Suppressor macrophage treated with lipopolysaccharide for 1 hour (primary cell): Measurements from ENCODE around the gene TLL1.

Source experiments
- DNase-seq, 3 donors: peaks; one replicate each; pipeline ENCODE4 v3.0.0-alpha.2; 2020 to 2022

Gene TLL1

DNA sequence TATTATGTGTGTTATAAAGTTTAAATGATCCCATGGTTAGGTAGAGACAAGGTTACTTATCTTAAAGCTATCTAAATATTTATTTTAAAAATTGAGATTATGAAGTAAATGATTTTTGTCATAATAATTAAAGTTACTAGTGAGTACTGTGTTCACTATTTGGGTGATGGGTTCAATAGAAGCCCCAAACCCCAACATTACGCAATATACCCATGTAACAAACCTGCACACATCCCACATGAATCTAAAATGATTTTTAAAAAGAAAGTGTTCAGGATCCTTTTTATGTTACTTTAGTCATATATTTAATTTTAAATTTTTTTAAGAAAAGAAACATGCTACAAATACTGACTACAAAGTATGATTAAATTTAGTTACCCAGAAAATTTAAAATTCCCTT lies 193.9 kb downstream of the TLL1 start:
- DNase-seq = no peak

DNA sequence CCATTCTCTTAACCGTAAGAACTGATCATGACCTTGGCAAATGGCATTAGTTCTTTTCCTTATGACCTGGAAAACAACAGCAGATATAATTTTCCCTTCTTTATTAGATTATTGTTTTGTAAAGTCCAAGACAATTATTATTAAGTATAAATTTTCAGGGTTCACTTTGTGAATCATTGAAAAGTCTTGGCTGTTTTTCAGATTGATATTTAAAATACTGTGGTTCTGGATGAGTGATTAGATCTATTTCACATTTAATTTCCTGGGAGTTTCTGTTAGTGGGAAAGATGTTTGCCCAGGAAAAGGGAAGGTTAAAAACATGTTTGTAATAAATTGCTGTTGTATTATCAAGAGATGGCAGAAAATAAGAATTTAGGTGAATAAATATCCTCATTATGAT lies 194.9 kb downstream of the TLL1 start:
- DNase-seq = no peak

DNA sequence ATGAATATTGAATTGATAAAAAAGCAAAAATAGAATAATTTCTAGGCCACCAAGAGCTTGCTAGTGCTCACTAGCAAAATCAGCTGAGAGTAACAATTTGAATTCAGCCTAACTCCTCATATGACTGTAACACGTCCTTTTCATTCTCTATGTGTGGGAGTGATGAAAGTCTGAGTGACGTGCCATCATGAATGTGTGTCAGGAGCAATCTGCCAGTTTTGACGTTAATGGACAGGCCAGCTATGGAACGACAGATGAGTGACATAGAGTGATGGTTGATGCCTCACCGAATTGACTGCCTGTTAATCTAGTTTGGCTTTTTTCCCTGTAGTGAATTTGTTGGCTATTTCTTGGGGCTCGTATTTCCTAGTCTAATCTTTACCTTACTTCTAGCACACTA lies 200.7 kb downstream of the TLL1 start:
- no peak for DNase-seq

DNA sequence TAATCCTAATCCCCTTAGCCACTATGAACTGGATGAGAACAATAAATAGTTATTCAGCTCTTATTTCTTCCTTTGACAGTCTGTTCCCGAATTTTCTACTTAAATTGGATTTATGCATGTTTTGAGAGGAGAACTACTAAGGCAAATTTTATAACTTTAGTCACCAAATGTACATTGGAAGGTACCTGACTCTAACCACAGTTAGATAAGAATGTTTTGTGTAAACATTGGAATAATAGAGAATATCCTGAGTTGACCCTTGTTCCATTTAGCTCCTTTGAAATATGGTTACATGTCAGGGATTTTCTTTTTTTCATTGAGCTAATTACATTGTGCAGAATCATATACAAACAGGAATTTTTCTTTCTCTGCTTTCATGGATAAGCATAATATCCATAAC lies 202.6 kb downstream of the TLL1 start:
- no peak for DNase-seq

DNA sequence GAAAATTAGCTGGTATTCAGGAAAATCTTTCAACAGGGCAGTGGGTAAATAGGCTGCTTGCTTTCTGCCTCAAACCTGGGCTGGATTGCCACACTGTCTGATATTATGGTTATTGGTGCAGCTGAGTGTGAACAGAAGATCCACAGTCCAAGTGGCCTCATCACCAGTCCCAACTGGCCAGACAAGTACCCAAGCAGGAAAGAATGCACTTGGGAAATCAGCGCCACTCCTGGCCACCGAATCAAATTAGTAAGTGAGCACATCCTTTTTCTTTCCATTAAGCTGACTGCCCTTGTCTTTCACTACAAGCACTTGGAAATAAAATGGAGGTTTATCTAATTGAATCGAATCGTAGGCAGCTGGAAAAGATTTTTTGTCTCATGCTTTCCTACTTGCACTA lies 204.7 kb downstream of the TLL1 start:
- DNase-seq = no peak

DNA sequence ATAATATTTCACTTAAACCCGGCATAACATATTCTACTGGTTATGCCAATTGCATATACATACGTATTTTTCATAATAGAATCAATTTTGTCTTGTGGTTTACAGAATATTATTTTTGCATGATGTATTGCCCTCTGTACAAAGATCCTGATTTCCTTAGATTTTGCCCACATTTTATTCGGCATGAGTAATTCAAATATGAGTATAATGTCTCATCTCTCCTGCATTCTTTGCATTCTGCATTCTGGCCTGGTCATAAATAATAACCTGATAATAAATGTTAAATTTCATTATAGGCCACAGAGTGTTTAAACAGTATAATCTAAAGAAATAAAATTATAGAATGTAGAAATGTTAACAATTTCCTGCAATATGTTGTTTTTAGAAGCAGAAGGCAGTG lies 205.3 kb downstream of the TLL1 start:
- DNase-seq = no peak

DNA sequence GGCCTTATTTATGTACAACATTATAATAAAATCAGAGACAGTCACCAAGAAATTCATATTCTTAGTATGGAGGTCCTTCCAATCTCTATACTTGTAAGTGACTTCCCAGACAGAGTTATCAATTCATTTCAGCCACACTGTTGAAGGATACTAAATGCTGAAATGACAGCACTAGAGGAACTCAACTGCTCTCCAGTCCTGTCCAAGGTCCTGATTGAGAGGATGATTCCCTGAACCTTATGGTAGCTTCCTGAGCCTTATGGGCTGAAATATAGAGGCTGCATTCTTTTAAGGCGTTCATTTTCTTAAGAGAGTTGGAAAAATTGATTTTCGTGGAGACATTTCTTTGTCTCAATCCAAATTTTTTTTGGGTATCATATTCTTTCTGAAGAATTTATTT lies 205.9 kb downstream of the TLL1 start:
- no peak for DNase-seq

DNA sequence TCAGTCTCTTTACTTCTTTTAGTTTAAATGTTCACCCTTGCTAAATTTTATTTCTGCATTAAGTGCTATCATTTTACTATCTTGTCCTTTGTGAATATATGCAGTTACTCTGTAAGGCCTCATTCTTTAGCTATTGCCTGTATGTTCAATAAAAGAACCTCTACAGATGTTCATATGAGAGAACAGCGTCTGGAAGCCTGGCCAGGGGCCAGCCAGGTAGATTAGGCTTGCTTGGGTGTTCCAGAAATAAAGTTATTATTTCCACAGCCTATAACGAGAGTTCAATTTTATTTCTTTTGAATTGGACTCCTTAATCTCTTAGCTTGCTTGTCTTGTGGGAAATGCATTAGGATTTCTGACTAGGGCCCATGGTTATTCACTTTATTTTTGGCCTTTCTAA lies 214.5 kb downstream of the TLL1 start:
- DNase-seq = no peak

DNA sequence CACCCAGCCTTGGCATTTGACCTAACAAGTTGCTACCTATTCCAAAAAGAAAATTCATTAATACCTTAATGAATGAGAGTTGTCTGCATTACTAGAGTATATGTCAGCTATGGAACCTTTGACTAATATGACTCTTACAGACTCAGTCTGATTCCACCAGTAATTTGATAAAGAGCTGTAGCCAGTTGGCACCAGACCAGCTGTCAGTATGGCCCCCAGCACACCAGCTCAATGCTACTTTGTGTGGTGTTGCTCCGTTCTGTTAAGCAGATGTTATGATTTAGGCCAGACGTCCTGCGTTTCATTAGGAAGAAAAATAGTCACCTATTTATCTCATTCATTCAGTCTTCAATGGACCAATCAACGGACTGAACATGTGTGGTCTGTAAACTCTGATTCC lies 215.5 kb downstream of the TLL1 start:
- DNase-seq = no peak

DNA sequence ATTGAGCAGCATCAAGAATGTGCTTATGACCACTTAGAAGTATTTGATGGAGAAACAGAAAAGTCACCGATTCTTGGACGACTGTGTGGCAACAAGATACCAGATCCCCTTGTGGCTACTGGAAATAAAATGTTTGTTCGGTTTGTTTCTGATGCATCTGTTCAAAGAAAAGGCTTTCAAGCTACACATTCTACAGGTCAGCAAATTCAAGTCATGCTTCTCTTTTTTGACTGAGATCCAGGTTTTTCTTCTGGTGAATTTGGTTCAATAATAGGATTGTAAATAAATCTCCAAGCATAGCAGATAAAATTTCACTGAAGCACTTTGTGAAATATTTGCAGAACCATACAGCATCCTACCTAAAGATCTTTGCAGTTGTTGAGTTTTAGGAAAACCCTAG lies 218.1 kb downstream of the TLL1 start:
- no peak for DNase-seq

DNA sequence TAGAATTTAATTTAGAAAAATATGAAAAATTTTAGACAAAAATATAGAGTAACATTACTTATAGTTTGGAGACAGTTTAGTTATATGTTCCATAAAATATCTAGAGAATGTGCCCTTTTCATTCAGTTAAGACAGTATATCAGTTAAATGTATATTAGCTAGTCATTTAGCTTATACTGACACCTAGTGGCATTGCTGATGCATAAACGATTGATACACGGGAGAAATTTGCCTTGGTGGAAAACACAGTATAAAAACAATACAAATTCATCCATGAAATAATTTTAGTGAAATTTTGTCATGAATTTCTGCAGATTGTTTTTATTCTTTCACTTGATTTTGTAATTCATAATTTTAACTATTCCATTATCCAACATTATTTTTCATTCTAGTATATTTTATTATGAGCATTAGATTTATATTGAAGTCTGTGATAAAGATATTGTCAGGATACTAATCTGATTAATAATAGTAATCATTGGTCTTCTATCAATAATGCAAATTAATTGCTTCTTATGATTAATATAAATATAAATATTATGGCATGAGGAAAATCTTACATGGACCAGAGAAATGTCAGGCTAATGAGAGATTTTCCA lies 219.0 kb downstream of the TLL1 start:
- DNase-seq = peak; percentile 39 to 70 (median 64)

DNA sequence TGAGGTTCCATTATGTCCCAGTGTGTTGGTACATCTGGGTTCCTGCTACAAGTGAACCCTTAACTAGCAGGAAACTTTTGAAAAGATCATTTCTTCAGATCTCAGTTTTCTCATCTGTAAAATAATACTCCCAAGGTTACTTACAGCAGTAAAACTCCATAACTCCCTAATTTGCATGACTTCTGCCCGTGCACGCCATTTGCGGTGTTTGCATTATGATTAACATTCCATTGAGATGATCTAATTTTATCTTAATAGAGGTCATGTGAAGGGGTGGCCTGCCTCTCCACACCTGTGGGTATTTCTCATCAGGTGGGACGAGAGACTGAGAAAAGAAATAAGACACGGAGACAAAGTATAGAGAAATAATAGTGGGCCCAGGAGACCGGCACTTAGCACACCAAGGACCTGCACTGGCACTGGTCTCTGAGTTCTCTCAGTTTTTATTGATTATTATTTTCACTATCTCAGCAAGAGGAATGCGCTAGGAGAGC lies 219.8 kb downstream of the TLL1 start:
- no peak for DNase-seq

DNA sequence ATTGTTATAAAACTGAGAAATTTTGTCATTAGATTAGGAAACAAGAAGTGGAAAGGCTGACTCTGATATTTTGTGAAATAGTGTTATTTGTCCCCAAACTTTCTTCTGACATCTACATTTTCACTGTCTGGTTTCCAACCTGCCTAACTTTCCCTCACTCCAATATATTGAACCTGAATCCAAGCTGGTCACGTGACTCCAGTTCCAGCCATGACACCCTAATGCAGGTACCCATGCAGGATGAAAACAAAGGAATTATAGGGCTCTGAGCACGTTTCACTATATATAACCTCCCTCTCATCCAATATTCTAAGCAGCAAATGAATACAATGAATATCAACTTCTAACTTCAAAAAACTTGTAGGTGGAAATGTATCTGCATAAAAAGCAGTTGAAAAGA lies 231.6 kb downstream of the TLL1 start:
- no peak for DNase-seq

DNA sequence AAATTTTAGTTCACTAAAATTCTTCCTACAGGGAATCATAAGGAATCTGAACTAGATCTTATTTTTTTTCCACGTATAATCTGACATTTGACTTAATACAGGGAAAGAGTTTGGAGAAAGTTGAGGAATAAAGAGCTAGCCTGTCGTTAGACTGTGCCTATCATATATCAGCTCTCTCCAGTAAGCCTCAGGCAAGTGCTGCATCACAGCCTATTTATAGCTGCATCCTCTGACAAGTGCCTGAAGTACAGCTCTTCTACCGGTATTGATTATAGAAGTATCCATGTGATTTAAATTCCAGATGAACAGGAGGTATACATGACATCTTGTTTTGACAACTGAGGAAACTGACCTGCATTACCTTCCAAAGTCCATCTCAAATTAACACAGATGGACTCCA lies 248.9 kb downstream of the TLL1 start:
- DNase-seq = no peak

DNA sequence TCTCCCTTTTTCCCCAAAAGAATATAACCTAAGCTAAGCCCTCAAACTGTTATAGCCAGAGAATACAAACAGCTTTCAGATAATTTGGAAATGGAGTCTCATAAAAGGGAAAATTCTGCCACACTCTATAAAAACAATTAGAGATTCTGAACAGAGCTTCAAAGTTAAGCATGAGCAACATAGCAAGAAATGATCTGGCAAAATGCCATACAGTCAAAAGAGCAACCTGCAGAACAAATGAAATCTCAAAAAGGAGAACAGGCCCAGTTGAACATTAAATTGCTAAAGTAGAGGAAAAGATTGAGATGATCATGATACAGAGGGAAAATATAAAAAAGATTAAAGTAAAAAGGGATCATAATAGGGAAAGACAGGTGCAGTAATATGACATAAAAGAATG lies 250.5 kb downstream of the TLL1 start:
- no peak for DNase-seq

DNA sequence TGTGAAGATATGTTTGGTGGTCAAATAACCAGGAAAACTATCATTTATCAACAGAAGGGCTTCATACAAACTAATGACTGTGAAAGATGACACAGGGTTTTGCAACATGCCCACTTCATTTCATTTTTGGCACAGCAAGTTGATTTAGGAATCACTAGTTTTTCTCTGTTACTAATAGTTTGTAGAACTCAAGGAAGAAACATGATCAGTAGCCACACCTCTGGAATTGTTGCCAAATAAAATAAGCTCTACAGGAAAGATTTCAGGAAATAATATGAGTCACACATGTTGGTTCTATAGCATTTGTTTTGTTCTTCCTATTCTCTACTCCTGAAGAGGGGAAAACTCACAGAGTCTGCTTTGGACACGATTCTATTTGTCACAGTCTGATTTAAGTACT lies 255.4 kb downstream of the TLL1 start:
- DNase-seq = no peak

DNA sequence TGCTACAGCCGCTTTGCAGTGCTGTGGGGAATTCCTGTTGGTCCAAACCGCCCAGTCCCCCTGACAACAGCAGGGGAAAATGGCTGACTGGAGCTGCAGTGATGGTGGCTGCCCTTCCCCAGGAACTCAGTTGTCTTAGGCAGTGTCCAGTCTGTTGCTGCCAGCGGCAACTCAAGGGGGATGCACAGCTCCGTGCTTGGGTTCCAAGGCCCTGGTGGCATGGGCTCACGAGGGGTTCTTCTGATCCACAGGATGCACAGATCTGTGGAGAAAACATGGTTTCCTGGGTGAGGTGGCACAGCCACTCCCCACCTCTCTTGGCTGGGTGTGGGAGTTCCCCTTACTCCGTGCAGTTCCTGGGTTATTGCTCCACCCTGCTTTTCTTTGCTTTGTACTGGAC lies 261.2 kb downstream of the TLL1 start:
- DNase-seq = no peak

DNA sequence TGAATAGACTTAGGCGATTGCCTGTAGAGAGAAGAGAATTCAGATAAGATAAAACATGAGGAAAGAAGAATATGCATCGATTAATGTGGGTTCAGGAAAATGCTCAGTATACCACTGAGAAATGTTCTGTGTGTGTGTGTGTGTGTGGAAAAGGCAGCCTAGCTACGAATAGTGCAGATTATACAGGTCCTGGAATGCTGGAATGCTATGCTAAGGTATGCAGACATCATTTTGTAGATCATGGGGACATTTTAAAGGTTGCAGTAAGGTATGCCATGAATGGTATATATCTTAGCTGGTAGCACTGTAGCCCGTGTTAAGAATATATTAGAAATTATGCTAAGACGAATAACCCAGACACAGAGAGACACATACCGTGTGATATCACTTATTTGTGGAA lies 267.9 kb downstream of the TLL1 start:
- DNase-seq = no peak

DNA sequence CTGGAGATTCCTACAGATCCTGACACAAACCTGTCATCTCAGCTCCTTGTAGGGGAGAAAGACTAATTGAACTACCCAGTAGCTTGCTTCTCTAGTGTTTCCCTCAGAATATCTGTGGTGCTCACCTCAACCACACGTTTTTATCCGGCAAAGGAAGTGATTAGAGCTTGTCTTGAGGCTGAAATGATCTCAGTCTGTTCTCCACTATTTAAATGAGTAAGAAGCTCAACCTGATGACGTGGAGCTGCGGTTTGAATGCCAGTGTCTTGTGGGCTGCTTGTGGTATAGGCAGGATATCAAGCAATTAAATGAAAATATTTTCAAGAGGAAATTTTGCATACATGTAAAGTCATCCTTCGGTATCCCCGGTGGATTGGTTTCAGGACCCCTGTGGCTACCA lies 270.2 kb downstream of the TLL1 start:
- DNase-seq = no peak

DNA sequence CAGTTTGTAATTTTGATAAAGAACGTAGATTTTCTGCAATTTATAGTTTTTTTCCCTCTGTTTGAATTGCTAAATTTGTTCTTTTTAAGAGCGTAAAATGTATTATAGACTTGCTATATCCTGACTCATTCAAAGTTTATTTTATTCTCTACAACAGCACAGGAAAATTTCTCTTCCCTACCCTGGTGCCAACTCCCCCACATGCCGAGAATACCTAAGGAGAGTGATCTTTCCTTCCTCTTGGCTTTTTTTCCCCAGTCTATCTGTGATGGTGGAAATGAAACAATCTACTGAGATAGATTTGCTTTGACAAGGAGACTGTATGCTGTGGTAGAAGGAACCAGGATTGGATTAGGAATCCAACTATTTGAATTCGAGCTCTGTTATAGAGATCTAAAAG lies 271.6 kb downstream of the TLL1 start:
- DNase-seq = no peak

DNA sequence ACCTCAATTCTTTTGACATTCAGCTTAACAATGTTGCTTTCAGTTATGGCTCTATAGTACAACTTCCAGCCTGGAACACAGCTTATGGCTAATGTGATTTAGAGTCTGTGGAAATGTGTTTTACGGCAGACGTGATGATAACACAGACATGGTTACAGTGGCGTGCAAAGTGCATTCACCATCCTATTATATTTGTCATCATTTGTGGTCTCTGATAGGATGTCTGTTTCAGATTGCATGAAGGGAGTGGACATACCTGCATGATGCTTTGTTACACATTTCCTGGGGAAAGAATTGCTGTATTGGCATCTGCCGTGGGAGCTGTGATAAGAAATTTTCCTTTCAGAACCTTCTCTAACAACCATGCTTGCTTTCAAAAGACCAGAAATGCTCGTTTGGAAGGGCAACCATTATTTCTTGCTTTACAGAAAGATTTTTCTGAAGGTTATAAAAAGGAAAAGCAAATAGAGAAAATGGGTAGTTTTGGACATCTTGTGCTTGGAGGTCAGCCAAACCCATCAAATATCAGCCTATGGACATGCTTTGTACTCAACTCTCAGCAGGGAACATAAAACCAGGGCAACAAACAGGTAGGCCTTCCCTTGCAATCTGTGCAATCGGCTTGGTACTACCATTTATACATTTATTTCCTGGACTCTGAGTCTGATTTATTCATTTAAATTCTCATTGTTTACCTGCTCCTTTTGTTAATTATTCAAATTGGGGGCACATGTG lies 273.9 kb downstream of the TLL1 start:
- no peak for DNase-seq
